Retinal pigment epithelial cell (primary cell): ENCODE results near the gene LAMA2.

Source experiments
- DNase-seq: peaks from one replicate; pipeline ENCODE4 v3.0.0-alpha.2; 2010; ENCODE audit warnings: low read depth
- H3K4me3 ChIP-seq: 2 replicates; pipeline ENCODE4 v1.5.1; 2011; ENCODE audit warnings: mild to moderate bottlenecking, low read length, control low read depth, moderate library complexity
- TF ChIP-seq, protein P1 (sequence below): conservative IDR thresholded peaks from 2 replicates; pipeline ENCODE4 v1.5.1; 2011; ENCODE audit warnings: low read depth, low read length, control low read depth, inconsistent platforms

LAMA2 gene

DNA sequence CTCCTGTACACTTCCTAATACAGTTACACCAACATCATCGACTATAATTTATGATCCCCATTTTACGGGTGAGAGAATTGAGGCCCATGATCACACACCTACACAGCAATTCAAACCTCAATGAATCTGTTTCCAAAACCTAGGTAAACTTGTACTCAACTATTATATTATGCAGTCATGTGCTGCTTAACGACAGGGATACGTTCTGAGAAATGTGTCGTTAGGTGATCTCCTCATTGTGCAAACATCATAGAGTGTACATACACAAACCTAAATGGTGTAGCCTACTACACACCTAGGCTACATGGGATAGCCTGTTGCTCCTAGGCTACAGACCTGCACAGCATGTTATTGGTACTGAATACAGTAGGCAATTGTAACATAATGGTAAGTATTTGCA, 441.4 kb downstream of the LAMA2 start:
- no peak for DNase-seq
- no peak overlapping the region for H3K4me3 ChIP-seq
- TF ChIP-seq, protein P1, sequence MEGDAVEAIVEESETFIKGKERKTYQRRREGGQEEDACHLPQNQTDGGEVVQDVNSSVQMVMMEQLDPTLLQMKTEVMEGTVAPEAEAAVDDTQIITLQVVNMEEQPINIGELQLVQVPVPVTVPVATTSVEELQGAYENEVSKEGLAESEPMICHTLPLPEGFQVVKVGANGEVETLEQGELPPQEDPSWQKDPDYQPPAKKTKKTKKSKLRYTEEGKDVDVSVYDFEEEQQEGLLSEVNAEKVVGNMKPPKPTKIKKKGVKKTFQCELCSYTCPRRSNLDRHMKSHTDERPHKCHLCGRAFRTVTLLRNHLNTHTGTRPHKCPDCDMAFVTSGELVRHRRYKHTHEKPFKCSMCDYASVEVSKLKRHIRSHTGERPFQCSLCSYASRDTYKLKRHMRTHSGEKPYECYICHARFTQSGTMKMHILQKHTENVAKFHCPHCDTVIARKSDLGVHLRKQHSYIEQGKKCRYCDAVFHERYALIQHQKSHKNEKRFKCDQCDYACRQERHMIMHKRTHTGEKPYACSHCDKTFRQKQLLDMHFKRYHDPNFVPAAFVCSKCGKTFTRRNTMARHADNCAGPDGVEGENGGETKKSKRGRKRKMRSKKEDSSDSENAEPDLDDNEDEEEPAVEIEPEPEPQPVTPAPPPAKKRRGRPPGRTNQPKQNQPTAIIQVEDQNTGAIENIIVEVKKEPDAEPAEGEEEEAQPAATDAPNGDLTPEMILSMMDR = no peak

DNA sequence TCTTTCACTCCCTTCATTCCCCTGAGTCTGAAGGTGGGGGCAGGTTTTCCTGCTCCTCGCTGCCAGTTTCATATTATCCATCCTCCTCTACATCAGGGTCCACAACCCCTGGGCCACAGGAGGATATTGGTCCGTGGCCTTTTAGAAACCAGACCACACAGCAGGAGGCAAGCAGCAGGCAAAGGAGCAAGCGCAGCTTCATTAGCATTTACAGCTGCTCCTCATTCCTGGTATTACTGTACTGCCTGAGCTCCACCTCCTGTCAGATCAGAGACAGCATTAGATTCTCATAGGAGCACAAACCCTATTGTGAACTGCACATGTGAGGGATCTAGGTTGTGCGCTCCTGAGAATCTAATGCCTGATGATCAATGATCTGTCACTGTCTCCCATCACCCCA, 446.7 kb downstream of the LAMA2 start:
- TF ChIP-seq, protein P1 = no peak
- DNase-seq = no peak
- H3K4me3 ChIP-seq = no peak overlapping the region

GRCh38 chr6:129331450-129332138, 448.7 kb downstream of the LAMA2 start:
- TF ChIP-seq, protein P1 = no peak
- no peak overlapping the region for H3K4me3 ChIP-seq
- no peak for DNase-seq

- TF ChIP-seq, protein P1 = no peak
- H3K4me3 ChIP-seq = no peak overlapping the region
- DNase-seq = no peak
Observed at GRCh38 chr6:129335792-129336191, 452.9 kb downstream of the LAMA2 start.

DNA sequence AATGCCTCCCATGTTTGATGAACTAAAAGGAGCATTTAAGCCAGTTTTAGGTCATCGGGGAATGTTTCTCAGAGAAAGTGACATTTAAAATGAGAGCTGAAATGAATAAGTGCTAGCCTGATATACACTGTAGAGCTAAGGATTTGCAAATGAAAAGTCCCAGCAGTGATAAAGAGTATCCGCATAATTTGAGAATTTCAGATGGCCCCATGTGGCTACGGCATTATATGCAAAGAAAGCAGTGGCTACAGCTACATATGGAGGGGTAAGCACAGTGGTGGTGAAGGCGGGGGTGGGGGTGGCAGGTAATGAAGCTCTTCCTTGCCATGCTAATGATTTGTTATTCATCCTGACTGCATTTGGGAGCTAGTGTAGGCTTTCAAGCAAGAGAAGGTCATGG, 455.7 kb downstream of the LAMA2 start:
- TF ChIP-seq, protein P1 = no peak
- no peak for DNase-seq
- no peak overlapping the region for H3K4me3 ChIP-seq

GRCh38 chr6:129340983-129341382, 458.0 kb downstream of the LAMA2 start:
- TF ChIP-seq, protein P1 = no peak
- DNase-seq = no peak
- no peak overlapping the region for H3K4me3 ChIP-seq

- TF ChIP-seq, protein P1 = no peak
Observed at GRCh38 chr6:129342243-129342642, 459.3 kb downstream of the LAMA2 start.

More at GRCh38 chr6:129342243-129342642, 459.3 kb downstream of the LAMA2 start:
- no peak for DNase-seq
- no peak overlapping the region for H3K4me3 ChIP-seq
